Hepatocyte (in vitro differentiated cells): ENCODE results near the gene SYNDIG1L.

ENCODE experiments used
- EZH2 ChIP-seq: fragments of 200-600 bp; sonication (generic); IDR thresholded peaks from 2 replicates; pipeline ENCODE4 v1.6.1; 2016; ENCODE audit warnings: antibody characterized with exemption, mild to moderate bottlenecking, borderline replicate concordance
- TF ChIP-seq, protein P1 (sequence below): fragments of 200-600 bp; sonication (generic); IDR thresholded peaks from 2 replicates; pipeline ENCODE4 v1.5.1; 2016; ENCODE audit warnings: antibody characterized with exemption, mild to moderate bottlenecking; ENCODE audit not compliant: poor library complexity

DNA sequence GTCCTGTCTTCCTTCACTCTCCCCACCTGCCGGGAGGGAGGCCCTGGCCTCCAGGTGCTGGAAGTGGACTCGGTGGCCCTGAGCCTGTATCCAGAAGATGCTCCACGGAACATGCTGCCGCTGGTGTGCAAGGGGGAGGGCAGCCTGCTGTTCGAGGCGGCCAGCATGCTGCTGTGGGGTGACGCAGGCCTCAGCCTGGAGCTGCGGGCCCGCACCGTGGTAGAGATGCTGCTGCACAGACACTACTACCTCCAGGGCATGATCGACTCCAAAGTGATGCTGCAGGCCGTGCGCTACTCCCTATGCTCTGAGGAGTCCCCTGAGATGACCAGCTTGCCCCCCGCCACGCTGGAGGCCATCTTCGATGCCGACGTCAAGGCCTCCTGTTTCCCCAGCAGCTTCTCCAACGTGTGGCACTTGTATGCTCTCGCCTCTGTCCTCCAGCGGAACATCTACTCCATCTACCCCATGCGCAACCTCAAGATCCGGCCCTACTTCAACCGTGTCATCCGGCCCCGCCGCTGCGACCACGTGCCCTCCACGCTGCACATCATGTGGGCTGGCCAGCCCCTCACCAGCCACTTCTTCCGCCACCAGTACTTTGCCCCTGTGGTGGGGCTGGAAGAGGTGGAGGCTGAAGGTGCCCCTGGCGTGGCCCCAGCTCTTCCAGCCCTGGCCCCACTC, 69.0 kb downstream of the SYNDIG1L start:
- TF ChIP-seq, protein P1, sequence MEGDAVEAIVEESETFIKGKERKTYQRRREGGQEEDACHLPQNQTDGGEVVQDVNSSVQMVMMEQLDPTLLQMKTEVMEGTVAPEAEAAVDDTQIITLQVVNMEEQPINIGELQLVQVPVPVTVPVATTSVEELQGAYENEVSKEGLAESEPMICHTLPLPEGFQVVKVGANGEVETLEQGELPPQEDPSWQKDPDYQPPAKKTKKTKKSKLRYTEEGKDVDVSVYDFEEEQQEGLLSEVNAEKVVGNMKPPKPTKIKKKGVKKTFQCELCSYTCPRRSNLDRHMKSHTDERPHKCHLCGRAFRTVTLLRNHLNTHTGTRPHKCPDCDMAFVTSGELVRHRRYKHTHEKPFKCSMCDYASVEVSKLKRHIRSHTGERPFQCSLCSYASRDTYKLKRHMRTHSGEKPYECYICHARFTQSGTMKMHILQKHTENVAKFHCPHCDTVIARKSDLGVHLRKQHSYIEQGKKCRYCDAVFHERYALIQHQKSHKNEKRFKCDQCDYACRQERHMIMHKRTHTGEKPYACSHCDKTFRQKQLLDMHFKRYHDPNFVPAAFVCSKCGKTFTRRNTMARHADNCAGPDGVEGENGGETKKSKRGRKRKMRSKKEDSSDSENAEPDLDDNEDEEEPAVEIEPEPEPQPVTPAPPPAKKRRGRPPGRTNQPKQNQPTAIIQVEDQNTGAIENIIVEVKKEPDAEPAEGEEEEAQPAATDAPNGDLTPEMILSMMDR: no peak
- no peak for TF ChIP-seq EZH2
